SU-DHL-6 (cell line): ENCODE data around the gene C19orf38.

Experiments used
- H2AFZ ChIP-seq: fragments of 200-600 bp; sonication (generic); 2 replicates; pipeline ENCODE4 v1.6.1; 2014; ENCODE audit warnings: low read depth, mild to moderate bottlenecking, moderate library complexity, mixed read lengths, antibody characterized with exemption, low read length; ENCODE audit not compliant: severe bottlenecking
- H3F3A ChIP-seq: fragments of 200-600 bp; shearing (Covaris generic); 2 replicates; pipeline ENCODE4 v1.6.0; 2016; ENCODE audit warnings: antibody characterized with exemption, mild to moderate bottlenecking; ENCODE audit not compliant: insufficient read depth
- H3K27ac ChIP-seq: fragments of 200-600 bp; sonication (generic); 2 replicates; pipeline ENCODE4 v1.5.1; 2016; ENCODE audit warnings: low read depth, mild to moderate bottlenecking, low read length, moderate library complexity, mixed read lengths
- H3K27me3 ChIP-seq: fragments of 200-600 bp; sonication (generic), shearing (Covaris generic); 2 replicates; pipeline ENCODE4 v1.6.0; 2014; ENCODE audit warnings: mild to moderate bottlenecking, low read length
- H3K36me3 ChIP-seq: fragments of 200-600 bp; sonication (generic); 2 replicates; pipeline ENCODE4 v1.6.1; 2014; ENCODE audit warnings: mild to moderate bottlenecking, low read length, mixed read lengths
- H3K4me2 ChIP-seq: fragments of 300-600, 200-600 bp; shearing (Covaris generic), sonication (generic); 2 replicates; pipeline ENCODE4 v1.6.0; 2014; ENCODE audit warnings: low read length, low read depth, mild to moderate bottlenecking; ENCODE audit not compliant: poor library complexity, severe bottlenecking
- H3K4me3 ChIP-seq: fragments of 200-600 bp; sonication (generic); 2 replicates; pipeline ENCODE4 v1.5.1; 2014; ENCODE audit warnings: antibody characterized with exemption, low read length, mild to moderate bottlenecking, mixed read lengths; ENCODE audit not compliant: insufficient read depth, poor library complexity, severe bottlenecking
- H3K79me2 ChIP-seq: fragments of 200-600 bp; sonication (generic); 2 replicates; pipeline ENCODE4 v1.6.1; 2014; ENCODE audit warnings: mild to moderate bottlenecking, low read length, moderate library complexity; ENCODE audit not compliant: insufficient read depth
- H3K9ac ChIP-seq: fragments of 200-600 bp; sonication (generic); 2 replicates; pipeline ENCODE4 v1.7.0; 2014; ENCODE audit warnings: mild to moderate bottlenecking, low read length
- H3K9me2 ChIP-seq: fragments of 200-600 bp; sonication (generic); replicated peaks from 2 replicates; pipeline ENCODE4 v1.6.1; 2014; ENCODE audit warnings: low read length; ENCODE audit not compliant: insufficient read depth
- H3K9me3 ChIP-seq: fragments of 200-600 bp; sonication (generic); 2 replicates; pipeline ENCODE4 v1.6.1; 2014; ENCODE audit warnings: low read length, mixed read lengths; ENCODE audit not compliant: insufficient read depth
- H4K20me1 ChIP-seq: fragments of 200-600 bp; sonication (generic); 2 replicates; pipeline ENCODE4 v1.6.1; 2014; ENCODE audit warnings: low read depth, mild to moderate bottlenecking, antibody characterized with exemption, low read length, moderate library complexity, mixed read lengths
- CTCF ChIP-seq: fragments of 200-600 bp; sonication (generic); IDR thresholded peaks from one replicate; pipeline ENCODE4 v1.5.1; 2017; ENCODE audit warnings: antibody characterized with exemption, mild to moderate bottlenecking, low read length, moderate library complexity; ENCODE audit not compliant: insufficient read depth, poor library complexity, severe bottlenecking
- EZH2phosphoT487 ChIP-seq: fragments of 200-600 bp; sonication (generic), shearing (Covaris generic); conservative IDR thresholded peaks from 2 replicates; pipeline ENCODE4 v1.6.1; 2018; ENCODE audit warnings: mild to moderate bottlenecking, antibody characterized with exemption, low read length, moderate library complexity, mixed read lengths

The C19orf38 gene

GRCh38 chr19:10828981-10829821 is 19.0 kb upstream of the C19orf38 start:
- Histone ChIP-seq H3K79me2 (no peaks in the 10 kb centered on the region), H3K27me3 (no peaks in the 10 kb centered on the region), H2AFZ (no peak overlapping the region), H3F3A (peaks cover 8% of the 10 kb centered on the region; the same call in 1 of the 2 replicates), H3K36me3 (no peaks in the 10 kb centered on the region; the same call in 1 of the 2 replicates), H4K20me1 (no peaks in the 10 kb centered on the region), H3K4me3 (no peak overlapping the region), H3K4me2 (no peak overlapping the region), H3K27ac (no peak overlapping the region), H3K9ac (no peak overlapping the region), H3K9me2 (no peaks in the 10 kb centered on the region), H3K9me3 (no peaks in the 10 kb centered on the region)
- no peak for TF ChIP-seq CTCF
- TF ChIP-seq EZH2phosphoT487: no peak

GRCh38 chr19:10829967-10830366 is 18.2 kb upstream of the C19orf38 start:
- Histone ChIP-seq H3K9me3 (no peaks in the 10 kb centered on the region), H3K4me3 (no peak overlapping the region), H3K27ac (no peak overlapping the region), H3K27me3 (no peaks in the 10 kb centered on the region), H3K9ac (no peak overlapping the region), H3K9me2 (no peaks in the 10 kb centered on the region), H2AFZ (no peak overlapping the region), H4K20me1 (no peaks in the 10 kb centered on the region), H3K4me2 (no peak overlapping the region), H3K36me3 (no peaks in the 10 kb centered on the region; the same call in 1 of the 2 replicates), H3K79me2 (no peaks in the 10 kb centered on the region), H3F3A (peaks cover 12% of the 10 kb centered on the region; the same call in 1 of the 2 replicates)
- no peak for TF ChIP-seq CTCF
- no peak for TF ChIP-seq EZH2phosphoT487

- Histone ChIP-seq H3K4me2 (no peak overlapping the region), H3K9me3 (no peaks in the 10 kb centered on the region), H3K9ac (no peak overlapping the region), H3K79me2 (no peaks in the 10 kb centered on the region), H3K27ac (no peak overlapping the region), H3K9me2 (no peaks in the 10 kb centered on the region), H3K36me3 (no peaks in the 10 kb centered on the region; the same call in 1 of the 2 replicates), H3K4me3 (no peak overlapping the region), H3F3A (peaks cover 12% of the 10 kb centered on the region; the same call in 1 of the 2 replicates), H4K20me1 (no peaks in the 10 kb centered on the region), H2AFZ (no peak overlapping the region), H3K27me3 (no peaks in the 10 kb centered on the region)
- TF ChIP-seq CTCF (no peak), EZH2phosphoT487 (no peak)
Measured at GRCh38 chr19:10830370-10830769, 17.8 kb upstream of the C19orf38 start.
